ENCODE data around the gene GNB2. TPM values are rescaled to one million over a fixed set of nuclear protein-coding genes. Genes with fewer than 3 reads are reported as not detected.
"Not testable (repeated sequence)": the region's sequence is repeated elsewhere in the genome, so short reads cannot be mapped to it uniquely, and the experiment has no call there.

Gene GNB2
- total and polyA plus RNA-seq, 9 donors: 49.5 to 202 (median 153) TPM

- H3K4me1 ChIP-seq (ENCODE audit: control insufficient read depth, insufficient read depth, low read length); H3K4me3 ChIP-seq (ENCODE audit: low read length); H3K27ac ChIP-seq (ENCODE audit: low read length); DNase-seq; H3K9me3 ChIP-seq (replicated peaks; ENCODE audit: control insufficient read depth, low read depth, low read length); H3K36me3 ChIP-seq (ENCODE audit: control insufficient read depth, insufficient read depth, low read length): not testable (repeated sequence)
- peaks cover 36% of the 10 kb centered on the region for H3K27me3 ChIP-seq (ENCODE audit: control insufficient read depth, insufficient read depth, low read length)
- 92% methylated on average over 2 of the region's 2 CpGs for WGBS (ENCODE audit: insufficient coverage)
Measured at GRCh38 chr7:100717073-100717472, 43.5 kb downstream of the GNB2 start.

- Histone ChIP-seq H3K4me1 (ENCODE audit: control insufficient read depth, insufficient read depth, low read length) (peaks cover 5% of the 10 kb centered on the region), H3K36me3 (ENCODE audit: control insufficient read depth, insufficient read depth, low read length) (no peaks in the 10 kb centered on the region), H3K9me3 (replicated peaks; ENCODE audit: control insufficient read depth, low read depth, low read length) (peaks cover 2% of the 10 kb centered on the region), H3K27ac (ENCODE audit: low read length) (no peak overlapping the region), H3K4me3 (ENCODE audit: low read length) (no peak overlapping the region), H3K27me3 (ENCODE audit: control insufficient read depth, insufficient read depth, low read length) (peaks cover 55% of the 10 kb centered on the region)
- WGBS (ENCODE audit: insufficient coverage): 27% methylated on average over 2 of the region's 8 CpGs
- no peak for DNase-seq
Measured at GRCh38 chr7:100719523-100720278, 46.2 kb downstream of the GNB2 start.

- Histone ChIP-seq H3K9me3 (replicated peaks; ENCODE audit: control insufficient read depth, low read depth, low read length) (peaks cover 2% of the 10 kb centered on the region), H3K27ac (ENCODE audit: low read length) (no peak within 1 kb of the TSS), H3K4me3 (ENCODE audit: low read length) (no peak within 1 kb of the TSS), H3K36me3 (ENCODE audit: control insufficient read depth, insufficient read depth, low read length) (no peaks in the 10 kb centered on the region), H3K4me1 (ENCODE audit: control insufficient read depth, insufficient read depth, low read length) (peaks cover 7% of the 10 kb centered on the region), H3K27me3 (ENCODE audit: control insufficient read depth, insufficient read depth, low read length) (peaks cover 57% of the 10 kb centered on the region)
- WGBS (ENCODE audit: insufficient coverage): 0% methylated on average over 14 of the region's 21 CpGs
- no peak for DNase-seq
Measured at GRCh38 chr7:100720279-100720670, 46.7 kb downstream of the GNB2 start, which contains the start of gene EPO. Gene EPO (plus strand): TSS chr7:100720468. CDS start chr7:100720981, 513 bp downstream.

GRCh38 chr7:100720671-100721504 is 47.3 kb downstream of the GNB2 start:
- H3K27me3 ChIP-seq (ENCODE audit: control insufficient read depth, insufficient read depth, low read length): peaks cover 60% of the 10 kb centered on the region
- no peak overlapping the region for H3K4me3 ChIP-seq (ENCODE audit: low read length)
- peaks cover 7% of the 10 kb centered on the region for H3K4me1 ChIP-seq (ENCODE audit: control insufficient read depth, insufficient read depth, low read length)
- no peak for DNase-seq
- WGBS (ENCODE audit: insufficient coverage): 4% methylated on average over 56 of the region's 56 CpGs
- H3K36me3 ChIP-seq (ENCODE audit: control insufficient read depth, insufficient read depth, low read length): no peaks in the 10 kb centered on the region
- no peak overlapping the region for H3K27ac ChIP-seq (ENCODE audit: low read length)
- peaks cover 2% of the 10 kb centered on the region for H3K9me3 ChIP-seq (replicated peaks; ENCODE audit: control insufficient read depth, low read depth, low read length)

- peaks cover 2% of the 10 kb centered on the region for H3K9me3 ChIP-seq (replicated peaks; ENCODE audit: control insufficient read depth, low read depth, low read length)
- 83% methylated on average over 3 of the region's 8 CpGs for WGBS (ENCODE audit: insufficient coverage)
- no peak overlapping the region for H3K4me3 ChIP-seq (ENCODE audit: low read length)
- H3K27me3 ChIP-seq (ENCODE audit: control insufficient read depth, insufficient read depth, low read length): peaks cover 60% of the 10 kb centered on the region
- H3K4me1 ChIP-seq (ENCODE audit: control insufficient read depth, insufficient read depth, low read length): peaks cover 7% of the 10 kb centered on the region
- H3K36me3 ChIP-seq (ENCODE audit: control insufficient read depth, insufficient read depth, low read length): no peaks in the 10 kb centered on the region
- no peak overlapping the region for H3K27ac ChIP-seq (ENCODE audit: low read length)
- no peak for DNase-seq
Measured at GRCh38 chr7:100721505-100721812, 47.9 kb downstream of the GNB2 start.

GRCh38 chr7:100722480-100723212 is 49.1 kb downstream of the GNB2 start:
- no peak for DNase-seq
- Histone ChIP-seq H3K27me3 (ENCODE audit: control insufficient read depth, insufficient read depth, low read length) (peaks cover 62% of the 10 kb centered on the region), H3K36me3 (ENCODE audit: control insufficient read depth, insufficient read depth, low read length) (no peaks in the 10 kb centered on the region), H3K9me3 (replicated peaks; ENCODE audit: control insufficient read depth, low read depth, low read length) (peaks cover 2% of the 10 kb centered on the region), H3K4me3 (ENCODE audit: low read length) (no peak overlapping the region), H3K4me1 (ENCODE audit: control insufficient read depth, insufficient read depth, low read length) (peaks cover 9% of the 10 kb centered on the region), H3K27ac (ENCODE audit: low read length) (no peak overlapping the region)
- 64% methylated on average over 15 of the region's 17 CpGs for WGBS (ENCODE audit: insufficient coverage)

- Histone ChIP-seq H3K36me3 (ENCODE audit: control insufficient read depth, insufficient read depth, low read length) (no peaks in the 10 kb centered on the region), H3K27ac (ENCODE audit: low read length) (no peak overlapping the region), H3K27me3 (ENCODE audit: control insufficient read depth, insufficient read depth, low read length) (peaks cover 60% of the 10 kb centered on the region), H3K9me3 (replicated peaks; ENCODE audit: control insufficient read depth, low read depth, low read length) (no peaks in the 10 kb centered on the region), H3K4me3 (ENCODE audit: low read length) (no peak overlapping the region), H3K4me1 (ENCODE audit: control insufficient read depth, insufficient read depth, low read length) (peaks cover 9% of the 10 kb centered on the region)
- no peak for DNase-seq
- 59% methylated on average over 9 of the region's 16 CpGs for whole genome bisulfite sequencing (ENCODE audit: insufficient coverage)
Measured at GRCh38 chr7:100723732-100724275, 50.3 kb downstream of the GNB2 start.

- not testable (repeated sequence) for H3K4me3 ChIP-seq (ENCODE audit: low read length); H3K27ac ChIP-seq (ENCODE audit: low read length); H3K36me3 ChIP-seq (ENCODE audit: control insufficient read depth, insufficient read depth, low read length); H3K4me1 ChIP-seq (ENCODE audit: control insufficient read depth, insufficient read depth, low read length); H3K9me3 ChIP-seq (replicated peaks; ENCODE audit: control insufficient read depth, low read depth, low read length); DNase-seq
- WGBS (ENCODE audit: insufficient coverage): no CpG with 5 or more reads among the region's 2 CpGs
- peaks cover 56% of the 10 kb centered on the region for H3K27me3 ChIP-seq (ENCODE audit: control insufficient read depth, insufficient read depth, low read length)
Measured at GRCh38 chr7:100724364-100724763, 50.8 kb downstream of the GNB2 start.

- Histone ChIP-seq H3K9me3 (replicated peaks; ENCODE audit: control insufficient read depth, low read depth, low read length) (no peaks in the 10 kb centered on the region), H3K27ac (ENCODE audit: low read length) (peak overlapping the region; percentile 24), H3K27me3 (ENCODE audit: control insufficient read depth, insufficient read depth, low read length) (peaks cover 28% of the 10 kb centered on the region), H3K36me3 (ENCODE audit: control insufficient read depth, insufficient read depth, low read length) (no peaks in the 10 kb centered on the region), H3K4me1 (ENCODE audit: control insufficient read depth, insufficient read depth, low read length) (peaks cover 5% of the 10 kb centered on the region), H3K4me3 (ENCODE audit: low read length) (no peak overlapping the region)
- WGBS (ENCODE audit: insufficient coverage): 37% methylated on average over 8 of the region's 12 CpGs
- peak; percentile 93 for DNase-seq
Measured at GRCh38 chr7:100726996-100727761, 53.6 kb downstream of the GNB2 start.
